Measurements from ENCODE around the gene ELP4. TPM values are rescaled to one million over a fixed set of nuclear protein-coding genes. Genes with fewer than 3 reads are reported as not detected.

The ELP4 gene
- total RNA-seq, 4 donors from 2014 or later: 28.5 to 37.6 (median 32.3) TPM

DNA sequence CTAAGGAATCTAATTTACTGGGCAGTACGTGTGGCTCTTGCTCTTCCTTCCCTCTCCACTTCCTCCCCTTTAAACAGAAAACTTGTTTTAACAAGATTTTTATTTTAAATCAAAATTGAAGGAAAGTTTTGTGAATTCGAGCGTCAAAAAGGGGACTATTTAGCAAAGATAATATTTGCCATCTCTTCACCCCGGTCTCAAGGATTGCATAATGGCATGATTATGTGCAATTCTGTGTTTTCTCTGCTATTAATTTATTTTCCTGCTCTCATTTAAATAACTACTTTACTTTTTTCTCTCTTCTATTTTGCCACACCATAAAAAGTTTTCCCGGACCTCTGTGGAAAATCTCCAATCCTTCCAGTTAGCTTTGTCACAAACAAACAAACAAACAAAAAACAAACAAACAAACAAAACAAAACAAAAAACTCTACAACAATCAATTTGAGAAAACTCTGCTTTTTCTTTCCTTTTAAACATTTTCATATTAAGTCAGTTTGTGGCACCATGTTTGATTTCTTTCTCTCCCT is 311.7 kb downstream of the ELP4 start:
- Histone ChIP-seq H3K36me3 (no peaks in the 10 kb centered on the region), H3K27me3 (peaks cover 100% of the 10 kb centered on the region), H3K27ac (no peak overlapping the region), H3K4me1 (peaks cover 45% of the 10 kb centered on the region), H3K9me3 (no peaks in the 10 kb centered on the region), H3K4me3 (no peak overlapping the region)
- no peak for DNase-seq (ENCODE audit: low spot score in 2 of 2)
- no peak for TF ChIP-seq POLR2A (IDR thresholded peaks at IDR 0.05)
- TF ChIP-seq, protein P1, sequence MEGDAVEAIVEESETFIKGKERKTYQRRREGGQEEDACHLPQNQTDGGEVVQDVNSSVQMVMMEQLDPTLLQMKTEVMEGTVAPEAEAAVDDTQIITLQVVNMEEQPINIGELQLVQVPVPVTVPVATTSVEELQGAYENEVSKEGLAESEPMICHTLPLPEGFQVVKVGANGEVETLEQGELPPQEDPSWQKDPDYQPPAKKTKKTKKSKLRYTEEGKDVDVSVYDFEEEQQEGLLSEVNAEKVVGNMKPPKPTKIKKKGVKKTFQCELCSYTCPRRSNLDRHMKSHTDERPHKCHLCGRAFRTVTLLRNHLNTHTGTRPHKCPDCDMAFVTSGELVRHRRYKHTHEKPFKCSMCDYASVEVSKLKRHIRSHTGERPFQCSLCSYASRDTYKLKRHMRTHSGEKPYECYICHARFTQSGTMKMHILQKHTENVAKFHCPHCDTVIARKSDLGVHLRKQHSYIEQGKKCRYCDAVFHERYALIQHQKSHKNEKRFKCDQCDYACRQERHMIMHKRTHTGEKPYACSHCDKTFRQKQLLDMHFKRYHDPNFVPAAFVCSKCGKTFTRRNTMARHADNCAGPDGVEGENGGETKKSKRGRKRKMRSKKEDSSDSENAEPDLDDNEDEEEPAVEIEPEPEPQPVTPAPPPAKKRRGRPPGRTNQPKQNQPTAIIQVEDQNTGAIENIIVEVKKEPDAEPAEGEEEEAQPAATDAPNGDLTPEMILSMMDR (IDR thresholded peaks at IDR 0.05): no peak
- TF ChIP-seq POLR2AphosphoS5 (IDR thresholded peaks at IDR 0.05): no peak
- TF ChIP-seq EP300 (IDR thresholded peaks at IDR 0.05): no peak
- 22% methylated on average over 5 of the region's 5 CpGs for WGBS

DNA sequence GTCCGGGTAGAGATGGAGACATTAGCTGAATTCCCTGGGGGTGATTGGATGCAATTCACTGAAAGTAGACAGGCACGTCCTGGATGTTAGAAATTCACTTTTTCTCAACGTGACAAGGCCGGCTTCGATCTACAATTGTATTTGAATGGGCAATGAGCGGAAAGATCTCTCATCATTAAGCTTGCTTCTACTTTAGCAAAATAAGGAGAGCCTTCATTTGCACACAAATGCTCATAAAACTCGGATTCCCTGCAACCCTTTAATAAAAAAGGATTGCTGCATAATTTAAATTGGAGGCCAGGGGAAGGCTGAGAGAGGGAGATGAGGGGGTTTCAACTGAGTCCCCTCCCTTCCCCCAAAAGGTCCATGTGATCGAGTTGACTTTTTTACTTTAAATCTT is 312.2 kb downstream of the ELP4 start:
- DNase-seq (ENCODE audit: low spot score in 2 of 2): no peak
- Histone ChIP-seq H3K9me3 (no peaks in the 10 kb centered on the region), H3K27me3 (peaks cover 100% of the 10 kb centered on the region), H3K36me3 (no peaks in the 10 kb centered on the region), H3K4me1 (peaks cover 43% of the 10 kb centered on the region), H3K4me3 (no peak overlapping the region), H3K27ac (no peak overlapping the region)
- 28% methylated on average over 8 of the region's 8 CpGs for WGBS
- TF ChIP-seq, protein P1 (IDR thresholded peaks at IDR 0.05): no peak
- TF ChIP-seq POLR2A (IDR thresholded peaks at IDR 0.05) (no peak), EP300 (IDR thresholded peaks at IDR 0.05) (no peak), POLR2AphosphoS5 (IDR thresholded peaks at IDR 0.05) (no peak)

DNA sequence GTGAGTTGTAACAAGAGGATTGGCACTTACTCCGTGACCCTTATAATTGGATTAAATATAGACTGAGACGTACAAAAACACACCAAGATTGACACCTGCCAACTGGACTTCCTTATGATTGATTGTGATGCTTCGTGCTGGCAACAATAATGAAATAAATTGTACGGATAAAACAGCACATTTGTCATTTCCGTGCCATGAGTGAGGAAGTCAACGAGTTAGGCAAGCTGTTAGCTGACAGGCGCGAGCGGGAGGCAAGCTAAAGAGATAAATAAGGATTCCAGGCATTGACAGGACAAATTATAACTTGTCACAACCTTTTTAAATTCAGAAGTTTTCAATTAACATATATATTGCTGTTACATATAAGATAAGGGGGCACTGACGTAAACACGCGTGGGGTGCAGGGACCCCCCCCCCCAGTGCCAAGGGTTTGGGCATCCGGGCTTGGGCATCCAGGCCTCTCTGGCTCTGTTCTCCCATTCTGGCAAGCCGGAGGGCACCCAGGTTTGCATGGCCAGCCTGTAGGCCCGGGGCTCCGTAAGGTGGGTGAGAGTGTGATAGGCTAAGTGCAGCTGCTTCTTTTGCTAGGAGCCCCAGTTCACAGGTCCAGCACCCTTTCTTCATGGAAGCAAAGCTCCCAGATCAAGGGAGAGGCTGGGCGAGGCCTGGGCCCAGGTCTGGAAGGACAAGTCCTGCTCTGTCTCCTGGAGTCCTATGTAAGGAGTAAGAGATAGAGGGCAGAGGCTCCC is 312.8 kb downstream of the ELP4 start:
- Histone ChIP-seq H3K27ac (no peak overlapping the region), H3K9me3 (no peaks in the 10 kb centered on the region), H3K4me1 (peaks cover 42% of the 10 kb centered on the region), H3K27me3 (peaks cover 100% of the 10 kb centered on the region), H3K36me3 (no peaks in the 10 kb centered on the region), H3K4me3 (no peak overlapping the region)
- 53% methylated on average over 14 of the region's 17 CpGs for WGBS
- TF ChIP-seq EP300 (IDR thresholded peaks at IDR 0.05): no peak
- TF ChIP-seq, protein P1 (IDR thresholded peaks at IDR 0.05): no peak
- TF ChIP-seq POLR2A (IDR thresholded peaks at IDR 0.05): no peak
- no peak for TF ChIP-seq POLR2AphosphoS5 (IDR thresholded peaks at IDR 0.05)
- no peak for DNase-seq (ENCODE audit: low spot score in 2 of 2)

DNA sequence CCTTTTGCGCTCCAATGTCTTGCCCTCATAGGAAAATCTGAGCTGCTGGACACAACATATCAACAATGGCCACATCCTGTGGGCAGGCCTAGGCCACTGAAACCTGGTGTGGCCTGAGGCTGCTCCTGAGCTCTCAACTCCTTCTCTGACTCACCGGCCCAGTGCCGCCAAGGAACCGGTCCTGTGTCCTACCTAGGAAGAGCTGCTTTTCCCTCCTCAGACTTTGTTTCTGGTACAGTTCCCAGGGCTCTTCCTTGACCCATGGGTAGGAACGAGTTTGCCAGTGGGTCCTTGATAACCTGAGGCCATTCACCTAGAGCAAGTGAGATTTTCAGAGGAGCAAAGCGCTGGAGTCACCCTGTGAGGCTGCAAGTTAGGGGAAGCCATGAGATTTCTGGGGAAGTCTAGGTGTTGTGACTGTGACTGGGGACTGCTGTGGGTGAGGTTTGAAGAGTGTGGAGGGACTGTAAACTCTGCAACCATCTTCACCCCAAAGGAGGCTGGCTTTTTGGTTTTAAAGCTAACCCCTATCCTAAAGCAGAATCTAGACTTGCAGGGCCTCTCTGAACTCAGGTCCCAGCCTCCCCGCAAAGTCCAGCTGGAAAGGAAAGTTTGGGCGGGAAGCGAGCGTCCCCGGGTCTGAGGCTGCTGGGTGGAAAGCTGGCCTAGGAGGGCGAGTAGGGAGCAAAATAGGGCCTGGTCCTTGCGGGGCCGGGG is 313.5 kb downstream of the ELP4 start:
- H3K27me3 ChIP-seq: peaks cover 100% of the 10 kb centered on the region

More for the DNA sequence above, 313.5 kb downstream of the ELP4 start:
- Histone ChIP-seq H3K4me3 (no peak overlapping the region), H3K4me1 (peaks cover 35% of the 10 kb centered on the region), H3K27ac (no peak overlapping the region), H3K9me3 (no peaks in the 10 kb centered on the region), H3K36me3 (no peaks in the 10 kb centered on the region)
- no peak for DNase-seq (ENCODE audit: low spot score in 2 of 2)
- TF ChIP-seq POLR2A (IDR thresholded peaks at IDR 0.05) (no peak), POLR2AphosphoS5 (IDR thresholded peaks at IDR 0.05) (no peak), EP300 (IDR thresholded peaks at IDR 0.05) (no peak)
- TF ChIP-seq, protein P1 (IDR thresholded peaks at IDR 0.05): no peak
- 82% methylated on average over 5 of the region's 14 CpGs for WGBS
